K562 (cell line): ENCODE measurements around the gene CASP9. TPM values are rescaled to one million over a fixed set of nuclear protein-coding genes. Genes with fewer than 3 reads are reported as not detected.
"Not testable (repeated sequence)": the region's sequence is repeated elsewhere in the genome, so short reads cannot be mapped to it uniquely, and the experiment has no call there.

Source experiments
- ATAC-seq: fragments of 200-7000 bp; cut with Tn5 transposase; 3 replicates; pipeline ENCODE4 v1.9.1; 2020; ENCODE audit warnings: moderate library complexity
- BruUV-seq: library from RNA; stranded (reverse); fragments of 400-500 nt; replicated peaks from 2 replicates; lab custom pipeline; 2021; lab: Mats Ljungman, UMichigan
- CTCF ChIA-PET: fragments of 300-600 bp; formaldehyde crosslinking; extraction: SDS; loops from one replicate; lab custom pipeline; 2021; ENCODE audit warnings: low intra/inter-chr PET ratio; lab: Yijun Ruan, JAX
- POLR2A ChIA-PET: fragments of 300-600, 350-650 bp; sonication (Branson Sonifier 250); formaldehyde crosslinking; extraction: SDS; loops from one replicate; lab custom pipeline; 2021; ENCODE audit warnings: antibody characterized with exemption, inconsistent platforms; lab: Yijun Ruan, JAX
- DNase-seq, 4 experiments: peaks; one replicate each; pipeline versions ENCODE4 v3.0.0 to v3.0.0-alpha.2; 2011 to 2018; ENCODE audit warnings: low spot score in 3 of 4, mixed read lengths in 3 of 4; ENCODE audit errors: extremely low read depth in 1 of 4
- FAIRE-seq: peaks from 2 replicates; lab custom pipeline; 2011; peaks lifted over from hg19 to GRCh38; lab: Jason Lieb, UNC
- H2AFZ ChIP-seq: 2 replicates; pipeline ENCODE4 v1.6.0; 2011; ENCODE audit warnings: low read depth, low read length, control low read depth, inconsistent platforms
- H3K27ac ChIP-seq: fragments of 200-600 bp; 3 replicates; pipeline ENCODE4 v1.8.0; 2011; ENCODE audit warnings: low read depth, mild to moderate bottlenecking, control low read depth, inconsistent platforms, low read length, moderate library complexity, mixed read lengths; ENCODE audit errors: extremely low read depth
- H3K27me3 ChIP-seq, 2 experiments: fragments of 300-600 bp in 1 of 2; 2 replicates in 1 of 2; 3 replicates in 1 of 2; pipeline versions ENCODE4 v1.6.0 to v1.8.0; 2011; ENCODE audit warnings: inconsistent platforms in 2 of 2, low read length in 2 of 2, mild to moderate bottlenecking in 1 of 2, mixed read lengths in 1 of 2, moderate library complexity in 1 of 2; ENCODE audit not compliant: control insufficient read depth in 2 of 2, insufficient read depth in 2 of 2
- H3K36me3 ChIP-seq: fragments of 300-600 bp; 3 replicates; pipeline ENCODE4 v1.8.0; 2011; ENCODE audit warnings: mild to moderate bottlenecking, low read length, inconsistent platforms; ENCODE audit not compliant: control insufficient read depth, insufficient read depth
- H3K4me1 ChIP-seq, 2 experiments: fragments of 200-600 bp in 1 of 2; replicated peaks in 1 of 2; 2 replicates in 1 of 2; 3 replicates in 1 of 2; pipeline versions ENCODE4 v1.5.1 to v1.8.0; 2011; ENCODE audit warnings: inconsistent platforms in 2 of 2, low read length in 2 of 2, mild to moderate bottlenecking in 1 of 2, mixed read lengths in 1 of 2, moderate library complexity in 1 of 2; ENCODE audit not compliant: control insufficient read depth in 2 of 2, insufficient read depth in 2 of 2
- H3K4me2 ChIP-seq: 2 replicates; pipeline ENCODE4 v1.6.1; 2011; ENCODE audit warnings: low read length, control low read depth, inconsistent platforms, mixed read lengths; ENCODE audit not compliant: insufficient read depth
- H3K4me3 ChIP-seq: fragments of 200-600 bp; sonication (generic), shearing (Covaris generic); 2 replicates; pipeline ENCODE4 v1.5.1; 2016; ENCODE audit warnings: control low read depth, inconsistent platforms
- H3K79me2 ChIP-seq: fragments of 200-600 bp; 3 replicates; pipeline ENCODE4 v1.8.0; 2011; ENCODE audit warnings: low read length, inconsistent platforms; ENCODE audit not compliant: control insufficient read depth, insufficient read depth
- H3K9ac ChIP-seq, 2 experiments: 2 replicates each; pipeline versions ENCODE4 v1.6.0 to v1.6.1; 2011; ENCODE audit warnings: low read depth in 2 of 2, low read length in 2 of 2, control low read depth in 1 of 2, inconsistent platforms in 1 of 2, mild to moderate bottlenecking in 1 of 2, mixed read lengths in 1 of 2; ENCODE audit not compliant: insufficient read depth in 1 of 2
- H3K9me1 ChIP-seq: one replicate; pipeline ENCODE4 v1.6.0; 2011; ENCODE audit warnings: inconsistent platforms, mild to moderate bottlenecking, low read length, moderate library complexity; ENCODE audit not compliant: control insufficient read depth, insufficient read depth
- H3K9me3 ChIP-seq: replicated peaks from 2 replicates; pipeline ENCODE4 v1.5.1; 2011; ENCODE audit warnings: low read depth, low read length, inconsistent platforms; ENCODE audit not compliant: control insufficient read depth, insufficient read depth
- H4K20me1 ChIP-seq: replicated peaks from 2 replicates; pipeline ENCODE4 v1.6.1; 2011; ENCODE audit warnings: low read length, inconsistent platforms, mixed read lengths; ENCODE audit not compliant: control insufficient read depth, insufficient read depth
- ATF3 ChIP-seq, 2 experiments: fragments of 450-650 bp in 1 of 2; sonication (generic) in 1 of 2; formaldehyde crosslinking in 1 of 2; IDR thresholded peaks in 1 of 2; conservative IDR thresholded peaks in 1 of 2; 2 replicates each; pipeline versions ENCODE4 v1.6.1 to v1.8.1; 2016 to 2023; ENCODE audit warnings: mild to moderate bottlenecking in 2 of 2, moderate library complexity in 2 of 2, inconsistent platforms in 1 of 2, missing genetic modification reagents in 1 of 2
- WGBS: fragments of 100-300 bp; shearing (Covaris generic); methylation state at CpG from one replicate; pipeline ENCODE4 v1.1.6; 2016; ENCODE audit warnings: low coverage, mixed read lengths; ENCODE audit not compliant: insufficient coverage; ENCODE audit errors: missing lambda C conversion rate; 5-methylcytosine and 5-hydroxymethylcytosine counted together
- in situ Hi-C: fragments of 300-500 bp; cut with MboI; formaldehyde crosslinking; loops from 4 replicates; pipeline ENCODE4 v1.15.0; 2018; ENCODE audit warnings: inconsistent platforms, mixed read lengths
- intact Hi-C: fragments of 100-400 bp; cut with micrococcal nuclease; formaldehyde crosslinking; loops from 2 replicates; pipeline ENCODE4 v1.14.2; 2022
- polyA plus RNA-seq, 8 experiments: library from polyadenylated mRNA; depleted of rRNA in 4 of 8; stranded (reverse) in 5 of 8; unstranded in 3 of 8; fragments of >200 nt; fragmentation: Nextera tagmentation in 2 of 8; fragmentation: Illumina TruSeq in 1 of 8; extraction: Ambion mirVana in 2 of 8; extraction: Trizol in 1 of 8; gene quantifications; 2 replicates each; pipeline versions ENCODE4 v1.2.1 to v1.2.3, GENCODE V29; 2011 to 2014; ENCODE audit warnings: inconsistent platforms in 1 of 8, missing spikeins in 1 of 8
- total RNA-seq, 7 experiments: library from RNA; depleted of rRNA in 6 of 7; stranded (reverse); fragments of >200 nt in 6 of 7; fragmentation: Illumina TruSeq in 2 of 7; extraction: Trizol in 2 of 7; gene quantifications; 2 replicates each; pipeline versions ENCODE4 v1.2.1 to v1.2.3, GENCODE V29; 2011 to 2021; ENCODE audit warnings: low replicate concordance in 1 of 7

CASP9 gene
- total and polyA plus RNA-seq, 9 of the 15 experiments (the other 6 are each of a cell fraction or from before 2014, with no cell fraction given): 10.8 to 54.1 (median 30.7) TPM

GRCh38 chr1:15482983-15483543 is 41.0 kb downstream of the CASP9 start:
- H3K36me3 ChIP-seq; in situ Hi-C loops; H3K9me1 ChIP-seq; H3K4me1 ChIP-seq; H4K20me1 ChIP-seq; H3K27ac ChIP-seq; BruUV-seq; H2AFZ ChIP-seq; DNase-seq; H3K4me2 ChIP-seq; H3K79me2 ChIP-seq; H3K4me3 ChIP-seq; intact Hi-C loops; H3K9ac ChIP-seq; POLR2A ChIA-PET; H3K27me3 ChIP-seq; TF ChIP-seq ATF3 (CRISPR knock-in tag; conservative IDR thresholded peaks at IDR 0.05): not testable (repeated sequence)
- 51% methylated on average over 11 of the region's 16 CpGs for WGBS
- 0 out of 2 replicates have a peak, but pooled peaks have one; percentile 10 for TF ChIP-seq ATF3 (IDR thresholded peaks at IDR 0.05)
- TF ChIP-seq, all 486 proteins: peak for 1; not testable (repeated sequence) for 485
- H3K9me3 ChIP-seq, CTCF ChIA-PET, FAIRE-seq, ATAC-seq: not testable (repeated sequence)

GRCh38 chr1:15482455-15482854 is 41.6 kb downstream of the CASP9 start:
- H3K4me2 ChIP-seq, H3K9me3 ChIP-seq, H3K27me3 ChIP-seq, DNase-seq, H3K4me1 ChIP-seq, H3K9ac ChIP-seq, intact Hi-C loops, H3K9me1 ChIP-seq, H3K27ac ChIP-seq, ATAC-seq, CTCF ChIA-PET, H3K36me3 ChIP-seq, H4K20me1 ChIP-seq, H3K4me3 ChIP-seq, H3K79me2 ChIP-seq, in situ Hi-C loops, FAIRE-seq, H2AFZ ChIP-seq, POLR2A ChIA-PET, BruUV-seq: not testable (repeated sequence)
- 24% methylated on average over 5 of the region's 6 CpGs for WGBS
